HG02885 (cell line): ENCODE measurements around the gene IL4I1.

Source experiments
- ATAC-seq: cut with Tn5 transposase; IDR thresholded peaks from one replicate; pipeline ENCODE4 v1.9.1; 2021; ENCODE audit warnings: mild to moderate bottlenecking; ENCODE audit not compliant: unreplicated experiment, poor library complexity

The IL4I1 gene

DNA sequence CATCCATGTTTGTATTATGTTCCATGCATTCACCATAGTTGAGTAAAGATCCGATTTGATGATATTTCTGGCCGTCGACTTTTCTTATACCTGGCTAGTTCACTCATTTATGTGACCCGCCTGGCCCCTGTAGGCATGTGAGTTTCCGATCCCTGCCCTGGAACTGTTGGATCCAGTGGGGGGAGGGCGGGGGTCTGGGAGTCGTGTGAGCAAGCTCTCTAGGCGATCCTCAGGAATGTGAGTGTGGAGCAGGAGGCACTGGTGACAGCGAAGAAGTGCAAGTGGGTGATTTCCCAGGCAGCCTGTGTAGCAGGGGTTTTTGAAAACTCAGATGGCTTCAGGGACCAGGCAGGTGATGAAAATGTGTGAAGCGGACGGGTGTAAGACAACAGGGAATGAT, 56.4 kb downstream of the IL4I1 start:
- ATAC-seq = no peak

- ATAC-seq = no peak
Measured at GRCh38 chr19:49839713-49840112, 57.0 kb downstream of the IL4I1 start.
